ENCODE results near the gene HAVCR1. TPM values are rescaled to one million over a fixed set of nuclear protein-coding genes. Genes with fewer than 3 reads are reported as not detected.
"Not testable (repeated sequence)": the region's sequence is repeated elsewhere in the genome, so short reads cannot be mapped to it uniquely, and the experiment has no call there.

Gene HAVCR1
- total RNA-seq, 1 donor from 2014 or later, result not detected

DNA sequence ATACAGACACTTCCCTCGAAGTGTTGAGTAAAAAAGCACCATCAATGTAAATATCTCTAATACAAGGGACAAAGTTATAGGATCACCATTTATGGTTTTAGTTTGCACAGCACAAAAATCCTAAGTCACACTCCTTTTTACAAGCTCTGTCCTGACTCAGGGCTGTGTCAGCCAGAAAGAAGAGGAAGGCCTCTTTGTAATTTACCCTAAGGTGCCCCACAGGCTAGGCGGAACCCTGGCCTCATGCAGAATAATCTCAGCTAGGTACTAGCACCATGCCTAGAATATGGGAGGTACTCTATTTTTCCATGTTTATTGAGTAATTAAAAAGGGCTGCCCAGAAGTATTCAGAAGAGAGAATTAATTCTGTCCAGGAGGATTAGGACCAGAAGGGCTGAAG lies 36.9 kb downstream of the HAVCR1 start:
- H3K36me3 ChIP-seq, result no peaks in the 10 kb centered on the region
- no peak for ATAC-seq
- no peak overlapping the region for H3K4me3 ChIP-seq
- no peak for TF ChIP-seq CTCF (IDR thresholded peaks at IDR 0.05)
- intact Hi-C loops (cut with DNase I), result no loop called here
- no peaks in the 10 kb centered on the region for H3K9me3 ChIP-seq
- no peaks in the 10 kb centered on the region for H3K27me3 ChIP-seq
- no peak overlapping the region for H3K27ac ChIP-seq
- no peaks in the 10 kb centered on the region for H3K4me1 ChIP-seq
- DNase-seq, result no peak

DNA sequence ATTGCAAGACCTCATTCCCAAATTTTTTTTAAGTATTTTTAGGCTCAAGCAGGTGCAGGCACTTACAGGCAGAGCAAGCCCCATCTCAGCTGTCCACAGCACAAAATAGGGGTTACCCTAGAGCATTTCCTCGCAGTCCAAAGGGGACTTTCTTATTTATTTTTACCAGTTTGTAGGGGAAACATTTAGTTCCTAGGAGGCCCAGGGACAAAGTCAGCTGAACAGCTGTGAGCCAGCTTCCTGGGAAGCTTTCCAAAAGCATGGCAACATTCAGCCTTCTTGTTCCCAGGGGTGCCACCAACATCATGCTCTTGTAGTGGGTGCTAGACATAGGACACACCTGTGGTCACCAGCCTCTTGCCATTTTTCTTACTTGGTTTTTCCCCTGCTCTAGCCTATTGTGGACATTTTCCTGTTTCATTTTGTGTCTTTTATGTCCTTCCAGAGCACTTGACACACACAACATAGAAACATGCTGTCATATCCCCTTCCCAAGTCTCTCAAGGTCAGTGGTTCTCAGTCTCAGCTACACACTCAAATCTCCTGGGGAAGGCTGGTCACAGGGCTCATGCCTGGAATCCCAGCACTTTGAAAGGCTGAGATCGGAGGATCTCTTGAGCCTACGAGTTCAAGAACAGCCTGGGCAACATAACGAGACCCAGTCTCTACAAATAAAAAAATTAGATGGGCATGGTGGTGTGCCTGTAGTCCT lies 38.2 kb downstream of the HAVCR1 start:
- no peaks in the 10 kb centered on the region for H3K36me3 ChIP-seq
- ATAC-seq (no peak), DNase-seq (no peak)
- no peak for TF ChIP-seq CTCF (IDR thresholded peaks at IDR 0.05)
- no peak overlapping the region for H3K27ac ChIP-seq
- H3K9me3 ChIP-seq, result no peaks in the 10 kb centered on the region
- H3K27me3 ChIP-seq, result no peaks in the 10 kb centered on the region
- no peak overlapping the region for H3K4me3 ChIP-seq
- no peaks in the 10 kb centered on the region for H3K4me1 ChIP-seq
- intact Hi-C loops (cut with DNase I), result no loop called here

DNA sequence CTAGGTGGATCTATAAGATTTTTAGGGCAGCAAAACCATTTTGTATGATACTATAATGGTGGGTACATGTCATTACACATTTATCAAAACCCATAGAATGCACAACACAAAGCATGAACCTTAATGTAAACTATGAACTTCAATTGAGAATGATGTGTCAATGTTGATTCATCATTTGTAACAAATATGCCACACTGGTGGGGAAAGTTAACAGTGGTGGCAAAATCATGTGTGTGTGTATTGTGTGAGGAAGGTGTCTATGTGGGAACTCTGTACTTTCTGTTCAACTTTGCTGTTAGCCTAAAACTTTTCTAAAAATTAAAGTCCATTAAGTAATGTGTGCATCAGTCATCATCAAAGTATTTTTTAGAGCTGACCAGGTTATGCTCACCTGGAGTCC lies 38.9 kb downstream of the HAVCR1 start:
- TF ChIP-seq CTCF (IDR thresholded peaks at IDR 0.05), result no peak
- no peaks in the 10 kb centered on the region for H3K27me3 ChIP-seq
- H3K4me3 ChIP-seq, result no peak overlapping the region
- H3K27ac ChIP-seq, result no peak overlapping the region
- H3K36me3 ChIP-seq, result no peaks in the 10 kb centered on the region
- H3K4me1 ChIP-seq, result no peaks in the 10 kb centered on the region
- no peaks in the 10 kb centered on the region for H3K9me3 ChIP-seq
- DNase-seq, result no peak
- intact Hi-C loops (cut with DNase I), result no loop called here
- no peak for ATAC-seq

DNA sequence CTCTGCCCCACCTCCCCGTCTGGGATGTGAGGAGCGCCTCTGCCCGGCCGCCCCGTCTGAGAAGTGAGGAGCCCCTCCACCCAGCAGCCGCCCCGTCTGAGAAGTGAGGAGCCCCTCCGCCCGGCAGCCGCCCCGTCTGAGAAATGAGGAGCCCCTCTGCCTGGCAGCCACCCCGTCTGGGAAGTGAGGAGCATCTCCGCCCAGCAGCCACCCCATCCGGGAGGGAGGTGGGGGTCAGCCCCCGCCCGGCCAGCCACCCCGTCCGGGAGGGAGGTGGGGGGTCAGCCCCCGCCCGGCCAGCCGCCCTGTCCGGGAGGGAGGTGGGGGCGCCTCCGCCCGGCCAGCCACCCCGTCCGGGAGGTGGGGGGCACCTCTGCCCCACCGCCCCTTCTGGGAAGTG lies 44.8 kb downstream of the HAVCR1 start:
- H3K9me3 ChIP-seq; H3K27ac ChIP-seq; H3K27me3 ChIP-seq; H3K4me3 ChIP-seq; H3K4me1 ChIP-seq; intact Hi-C loops (cut with DNase I); ATAC-seq; H3K36me3 ChIP-seq; DNase-seq: not testable (repeated sequence)

DNA sequence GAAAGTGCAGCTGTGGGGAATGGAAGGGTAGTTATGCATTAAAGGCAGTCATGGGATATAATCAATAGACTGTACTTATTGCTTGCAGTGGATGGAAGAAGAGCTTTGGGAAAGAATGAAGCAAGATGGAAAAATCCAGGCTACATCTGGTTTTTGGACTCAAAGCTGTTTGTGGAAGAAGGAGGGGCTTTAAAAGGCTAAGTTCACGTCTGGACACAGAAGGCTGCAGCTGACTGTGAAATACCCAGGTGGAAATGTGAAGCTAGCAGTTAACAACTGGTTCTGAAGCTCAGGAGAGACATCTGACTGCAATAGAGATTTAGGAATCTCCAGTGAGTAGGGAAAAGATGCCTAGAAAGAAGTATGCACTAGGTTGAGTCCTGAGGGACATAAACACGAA lies 52.7 kb downstream of the HAVCR1 start:
- ATAC-seq (no peak), DNase-seq (no peak)
- H3K4me1 ChIP-seq, result no peaks in the 10 kb centered on the region
- no peaks in the 10 kb centered on the region for H3K27me3 ChIP-seq
- intact Hi-C loops (cut with DNase I), result no loop called here
- TF ChIP-seq CTCF (IDR thresholded peaks at IDR 0.05), result no peak
- no peaks in the 10 kb centered on the region for H3K9me3 ChIP-seq
- no peaks in the 10 kb centered on the region for H3K36me3 ChIP-seq
- H3K4me3 ChIP-seq, result no peak overlapping the region
- no peak overlapping the region for H3K27ac ChIP-seq

GRCh38 chr5:157004893-157005551 lies 53.9 kb downstream of the HAVCR1 start:
- intact Hi-C loops (cut with DNase I), result no loop called here
- TF ChIP-seq CTCF (IDR thresholded peaks at IDR 0.05), result no peak
- no peak for ATAC-seq

More at GRCh38 chr5:157004893-157005551, 53.9 kb downstream of the HAVCR1 start:
- Histone ChIP-seq H3K9me3 (peaks cover 8% of the 10 kb centered on the region), H3K27ac (no peak overlapping the region), H3K4me1 (no peaks in the 10 kb centered on the region), H3K36me3 (no peaks in the 10 kb centered on the region), H3K4me3 (no peak overlapping the region), H3K27me3 (no peaks in the 10 kb centered on the region)
- no peak for DNase-seq
